ENCODE results near the gene HDAC7. TPM values are rescaled to one million over a fixed set of nuclear protein-coding genes. Genes with fewer than 3 reads are reported as not detected.

HDAC7 gene
- polyA plus RNA-seq, 4 donors, result 2.2 to 30.3 (median 15.3) TPM

- Histone ChIP-seq H3K27ac (ENCODE audit: low read depth in 1 of 3, low read length in 2 of 3) (peak overlapping the region in 1 of 3 donors; percentile 89), H3K27me3 (ENCODE audit: control insufficient read depth in 3 of 3, insufficient read depth in 3 of 3, low read length in 3 of 3) (no peaks in the 10 kb centered on the region), H3K4me1 (ENCODE audit: control insufficient read depth in 3 of 3, insufficient read depth in 2 of 3, low read depth in 1 of 3, low read length in 2 of 3) (peaks cover 0 to 10% (median 3%) of the 10 kb centered on the region in 3 donors), H3K4me3 (ENCODE audit: low read depth in 1 of 3, low read length in 3 of 3) (no peak overlapping the region), H3K36me3 (ENCODE audit: control insufficient read depth in 3 of 3, insufficient read depth in 2 of 3, low read depth in 1 of 3, low read length in 3 of 3) (peaks cover 0 to 8% (median 0%) of the 10 kb centered on the region in 3 donors), H3K9me3 (ENCODE audit: control insufficient read depth in 2 of 2, insufficient read depth in 1 of 2, low read depth in 1 of 2, low read length in 1 of 2) (no peaks in the 10 kb centered on the region)
- DNase-seq (peak in 1 of 2 donors; percentile 47), FAIRE-seq (no peak)
- WGBS, 3 donors, result 55 to 68% (median 63%) methylated on average over 11 of the region's 11 CpGs
These were observed 66.4 kb downstream of the HDAC7 start for GRCh38 chr12:47753021-47754001.

- H3K27me3 ChIP-seq (ENCODE audit: control insufficient read depth in 3 of 3, insufficient read depth in 3 of 3, low read length in 3 of 3), result no peaks in the 10 kb centered on the region
- no peak overlapping the region for H3K4me3 ChIP-seq (ENCODE audit: low read depth in 1 of 3, low read length in 3 of 3)
- peaks cover 0 to 11% (median 0%) of the 10 kb centered on the region in 3 donors for H3K36me3 ChIP-seq (ENCODE audit: control insufficient read depth in 3 of 3, insufficient read depth in 2 of 3, low read depth in 1 of 3, low read length in 3 of 3)
- peaks cover 0 to 10% (median 3%) of the 10 kb centered on the region in 3 donors for H3K4me1 ChIP-seq (ENCODE audit: control insufficient read depth in 3 of 3, insufficient read depth in 2 of 3, low read depth in 1 of 3, low read length in 2 of 3)
- no peaks in the 10 kb centered on the region for H3K9me3 ChIP-seq (ENCODE audit: control insufficient read depth in 2 of 2, insufficient read depth in 1 of 2, low read depth in 1 of 2, low read length in 1 of 2)
- no peak overlapping the region for H3K27ac ChIP-seq (ENCODE audit: low read depth in 1 of 3, low read length in 2 of 3)
- FAIRE-seq (no peak), DNase-seq (no peak)
- WGBS, 3 donors, result 81 to 87% (median 82%) methylated on average over 7 of the region's 7 CpGs
These were observed 67.2 kb downstream of the HDAC7 start for GRCh38 chr12:47752552-47752951.

GRCh38 chr12:47752121-47752520 lies 67.6 kb downstream of the HDAC7 start:
- Histone ChIP-seq H3K4me1 (ENCODE audit: control insufficient read depth in 3 of 3, insufficient read depth in 2 of 3, low read depth in 1 of 3, low read length in 2 of 3) (peaks cover 0 to 10% (median 3%) of the 10 kb centered on the region in 3 donors), H3K27ac (ENCODE audit: low read depth in 1 of 3, low read length in 2 of 3) (no peak overlapping the region), H3K36me3 (ENCODE audit: control insufficient read depth in 3 of 3, insufficient read depth in 2 of 3, low read depth in 1 of 3, low read length in 3 of 3) (peaks cover 0 to 12% (median 0%) of the 10 kb centered on the region in 3 donors), H3K9me3 (ENCODE audit: control insufficient read depth in 2 of 2, insufficient read depth in 1 of 2, low read depth in 1 of 2, low read length in 1 of 2) (no peaks in the 10 kb centered on the region), H3K4me3 (ENCODE audit: low read depth in 1 of 3, low read length in 3 of 3) (no peak overlapping the region), H3K27me3 (ENCODE audit: control insufficient read depth in 3 of 3, insufficient read depth in 3 of 3, low read length in 3 of 3) (no peaks in the 10 kb centered on the region)
- no peak for FAIRE-seq
- 79 to 80% (median 79%) methylated on average over 4 of the region's 4 CpGs for WGBS, 3 donors
- DNase-seq, result no peak

- H3K9me3 ChIP-seq (ENCODE audit: control insufficient read depth in 2 of 2, insufficient read depth in 1 of 2, low read depth in 1 of 2, low read length in 1 of 2), result no peaks in the 10 kb centered on the region
- no peak for DNase-seq
- H3K27ac ChIP-seq (ENCODE audit: low read depth in 1 of 3, low read length in 2 of 3), result no peak overlapping the region
- no peak overlapping the region for H3K4me3 ChIP-seq (ENCODE audit: low read depth in 1 of 3, low read length in 3 of 3)
- peaks cover 0 to 14% (median 0%) of the 10 kb centered on the region in 3 donors for H3K36me3 ChIP-seq (ENCODE audit: control insufficient read depth in 3 of 3, insufficient read depth in 2 of 3, low read depth in 1 of 3, low read length in 3 of 3)
- H3K27me3 ChIP-seq (ENCODE audit: control insufficient read depth in 3 of 3, insufficient read depth in 3 of 3, low read length in 3 of 3), result no peaks in the 10 kb centered on the region
- peaks cover 3 to 8% (median 3%) of the 10 kb centered on the region in 3 donors for H3K4me1 ChIP-seq (ENCODE audit: control insufficient read depth in 3 of 3, insufficient read depth in 2 of 3, low read depth in 1 of 3, low read length in 2 of 3)
- 66 to 82% (median 69%) methylated on average over 9 of the region's 9 CpGs for WGBS, 3 donors
- no peak for FAIRE-seq
These were observed 68.1 kb downstream of the HDAC7 start for GRCh38 chr12:47751561-47751960.

- no peak for FAIRE-seq
- Histone ChIP-seq H3K4me3 (ENCODE audit: low read depth in 1 of 3, low read length in 3 of 3) (no peak overlapping the region), H3K4me1 (ENCODE audit: control insufficient read depth in 3 of 3, insufficient read depth in 2 of 3, low read depth in 1 of 3, low read length in 2 of 3) (peaks cover 0 to 8% (median 7%) of the 10 kb centered on the region in 3 donors), H3K36me3 (ENCODE audit: control insufficient read depth in 3 of 3, insufficient read depth in 2 of 3, low read depth in 1 of 3, low read length in 3 of 3) (peaks cover 0 to 18% (median 0%) of the 10 kb centered on the region in 3 donors), H3K27ac (ENCODE audit: low read depth in 1 of 3, low read length in 2 of 3) (no peak overlapping the region), H3K27me3 (ENCODE audit: control insufficient read depth in 3 of 3, insufficient read depth in 3 of 3, low read length in 3 of 3) (no peaks in the 10 kb centered on the region), H3K9me3 (ENCODE audit: control insufficient read depth in 2 of 2, insufficient read depth in 1 of 2, low read depth in 1 of 2, low read length in 1 of 2) (no peaks in the 10 kb centered on the region)
- no peak for DNase-seq
- WGBS, 3 donors, result 83 to 88% (median 84%) methylated on average over 18 to 19 of the region's 19 CpGs
These were observed 68.7 kb downstream of the HDAC7 start for GRCh38 chr12:47750916-47751470.

- Histone ChIP-seq H3K4me1 (ENCODE audit: control insufficient read depth in 3 of 3, insufficient read depth in 2 of 3, low read depth in 1 of 3, low read length in 2 of 3) (peaks cover 0 to 8% (median 7%) of the 10 kb centered on the region in 3 donors), H3K4me3 (ENCODE audit: low read depth in 1 of 3, low read length in 3 of 3) (no peak overlapping the region), H3K9me3 (ENCODE audit: control insufficient read depth in 2 of 2, insufficient read depth in 1 of 2, low read depth in 1 of 2, low read length in 1 of 2) (no peaks in the 10 kb centered on the region), H3K36me3 (ENCODE audit: control insufficient read depth in 3 of 3, insufficient read depth in 2 of 3, low read depth in 1 of 3, low read length in 3 of 3) (peaks cover 0 to 18% (median 0%) of the 10 kb centered on the region in 3 donors), H3K27me3 (ENCODE audit: control insufficient read depth in 3 of 3, insufficient read depth in 3 of 3, low read length in 3 of 3) (no peaks in the 10 kb centered on the region), H3K27ac (ENCODE audit: low read depth in 1 of 3, low read length in 2 of 3) (no peak overlapping the region)
- DNase-seq (no peak), FAIRE-seq (no peak)
- WGBS, 3 donors, result 39 to 76% (median 40%) methylated on average over 10 of the region's 10 CpGs
These were observed 69.4 kb downstream of the HDAC7 start for GRCh38 chr12:47750229-47750798.

- no peak overlapping the region for H3K4me3 ChIP-seq (ENCODE audit: low read depth in 1 of 3, low read length in 3 of 3)
- no peaks in the 10 kb centered on the region for H3K27me3 ChIP-seq (ENCODE audit: control insufficient read depth in 3 of 3, insufficient read depth in 3 of 3, low read length in 3 of 3)
- DNase-seq (no peak), FAIRE-seq (no peak)
- no peaks in the 10 kb centered on the region for H3K9me3 ChIP-seq (ENCODE audit: control insufficient read depth in 2 of 2, insufficient read depth in 1 of 2, low read depth in 1 of 2, low read length in 1 of 2)
- WGBS, 3 donors, result 87 to 94% (median 93%) methylated on average over 3 of the region's 3 CpGs
- H3K4me1 ChIP-seq (ENCODE audit: control insufficient read depth in 3 of 3, insufficient read depth in 2 of 3, low read depth in 1 of 3, low read length in 2 of 3), result peaks cover 0 to 7% (median 5%) of the 10 kb centered on the region in 3 donors
- H3K27ac ChIP-seq (ENCODE audit: low read depth in 1 of 3, low read length in 2 of 3), result no peak overlapping the region
- peaks cover 0 to 15% (median 0%) of the 10 kb centered on the region in 3 donors for H3K36me3 ChIP-seq (ENCODE audit: control insufficient read depth in 3 of 3, insufficient read depth in 2 of 3, low read depth in 1 of 3, low read length in 3 of 3)
These were observed 70.8 kb downstream of the HDAC7 start for GRCh38 chr12:47748899-47749298.

GRCh38 chr12:47748507-47748828 lies 71.2 kb downstream of the HDAC7 start:
- WGBS, 3 donors, result 86 to 100% (median 95%) methylated on average over 1 of the region's 1 CpG

More at GRCh38 chr12:47748507-47748828, 71.2 kb downstream of the HDAC7 start:
- no peak for DNase-seq
- H3K4me1 ChIP-seq (ENCODE audit: control insufficient read depth in 3 of 3, insufficient read depth in 2 of 3, low read depth in 1 of 3, low read length in 2 of 3), result peaks cover 0 to 7% (median 4%) of the 10 kb centered on the region in 3 donors
- no peak overlapping the region for H3K4me3 ChIP-seq (ENCODE audit: low read depth in 1 of 3, low read length in 3 of 3)
- peaks cover 0 to 15% (median 0%) of the 10 kb centered on the region in 3 donors for H3K36me3 ChIP-seq (ENCODE audit: control insufficient read depth in 3 of 3, insufficient read depth in 2 of 3, low read depth in 1 of 3, low read length in 3 of 3)
- H3K9me3 ChIP-seq (ENCODE audit: control insufficient read depth in 2 of 2, insufficient read depth in 1 of 2, low read depth in 1 of 2, low read length in 1 of 2), result no peaks in the 10 kb centered on the region
- FAIRE-seq, result no peak
- H3K27me3 ChIP-seq (ENCODE audit: control insufficient read depth in 3 of 3, insufficient read depth in 3 of 3, low read length in 3 of 3), result no peaks in the 10 kb centered on the region
- H3K27ac ChIP-seq (ENCODE audit: low read depth in 1 of 3, low read length in 2 of 3), result no peak overlapping the region
